Transverse colon (tissue), 4 donors: ENCODE results near the gene ANGPTL2. TPM values are rescaled to one million over a fixed set of nuclear protein-coding genes. Genes with fewer than 3 reads are reported as not detected.

Experiments used
- DNase-seq: peaks from one replicate; pipeline ENCODE4 v3.0.0-alpha.2; 2019
- H3K27ac ChIP-seq, 4 donors: fragments of 200-600 bp; sonication (generic); 2 replicates each; pipeline ENCODE4 v1.5.1; 2016 to 2018; ENCODE audit warnings: inconsistent platforms in 4 of 4
- H3K27me3 ChIP-seq: fragments of 200-600 bp; sonication (generic); 2 replicates; pipeline ENCODE4 v1.5.1; 2017; ENCODE audit warnings: inconsistent platforms
- H3K36me3 ChIP-seq, 4 donors: fragments of 200-600 bp; sonication (generic); 2 replicates each; pipeline ENCODE4 v1.5.1; 2017 to 2019; ENCODE audit warnings: inconsistent platforms in 4 of 4
- H3K4me1 ChIP-seq, 4 donors: fragments of 200-600 bp; sonication (generic); 2 replicates each; pipeline ENCODE4 v1.5.1; 2017 to 2020; ENCODE audit warnings: inconsistent platforms in 4 of 4
- H3K4me3 ChIP-seq, 4 donors: fragments of 200-600 bp; sonication (generic); 1 replicate in 1 of 4; 2 replicates in 3 of 4; pipeline versions ENCODE4 v1.5.1 to v1.6.1; 2017 to 2019; ENCODE audit warnings: inconsistent platforms in 4 of 4
- H3K9me3 ChIP-seq, 2 donors: fragments of 200-600 bp; sonication (generic); 2 replicates each; pipeline ENCODE4 v1.5.1; 2017 to 2019; ENCODE audit warnings: inconsistent platforms in 2 of 2
- EP300 ChIP-seq: sonication (generic); formaldehyde crosslinking; IDR thresholded peaks from one replicate; pipeline ENCODE4 v1.6.1; 2017; ENCODE audit warnings: antibody characterized with exemption, low read depth
- POLR2A ChIP-seq: fragments of 450-650 bp; IDR thresholded peaks from one replicate; pipeline ENCODE4 v1.6.1; 2016; ENCODE audit warnings: antibody characterized with exemption, mild to moderate bottlenecking, moderate library complexity
- POLR2AphosphoS5 ChIP-seq, 3 donors: sonication (generic); formaldehyde crosslinking; IDR thresholded peaks; one replicate each; pipeline ENCODE4 v1.6.1; 2016; ENCODE audit warnings: antibody characterized with exemption in 3 of 3
- WGBS, 2 donors: methylation state at CpG; one replicate each; pipeline ENCODE4 v1.1.5; 2018; ENCODE audit warnings: low coverage in 1 of 2; 5-methylcytosine and 5-hydroxymethylcytosine counted together
- in situ Hi-C, 4 donors: fragments of 200-750 bp; cut with MboI; loops; one replicate each; pipeline versions ENCODE4 v1.15.0 to v1.15.1; 2017; ENCODE audit warnings: low sequenced_read_pairs in 3 of 4, low pct_ligation_motif_present in 1 of 4, low pct_unique_long_range_greater_than_20kb in 1 of 4
- intact Hi-C: fragments of 100-400 bp; cut with DNase I; formaldehyde crosslinking; loops from one replicate; pipeline ENCODE4 v1.15.1; 2023; ENCODE audit warnings: low total_unique reads
- total RNA-seq, 4 donors: library from RNA; depleted of rRNA; stranded (reverse); fragments of >200 nt; gene quantifications; one replicate each; pipeline ENCODE4 v1.1.0, GENCODE V29; 2016
- TF ChIP-seq, protein P1 (sequence below), 5 experiments: fragments of 200-600 bp in 3 of 5; fragments of 450-650 bp in 2 of 5; sonication (generic) in 3 of 5; IDR thresholded peaks; 1 replicate in 2 of 5; 2 replicates in 3 of 5; pipeline ENCODE4 v1.5.1; 2016 to 2017; ENCODE audit warnings: antibody characterized with exemption in 5 of 5, inconsistent platforms in 3 of 5, mild to moderate bottlenecking in 2 of 5, moderate library complexity in 1 of 5

The ANGPTL2 gene
- total RNA-seq, 4 donors from 2014 or later = 11.0 to 30.8 (median 13.1) TPM

DNA sequence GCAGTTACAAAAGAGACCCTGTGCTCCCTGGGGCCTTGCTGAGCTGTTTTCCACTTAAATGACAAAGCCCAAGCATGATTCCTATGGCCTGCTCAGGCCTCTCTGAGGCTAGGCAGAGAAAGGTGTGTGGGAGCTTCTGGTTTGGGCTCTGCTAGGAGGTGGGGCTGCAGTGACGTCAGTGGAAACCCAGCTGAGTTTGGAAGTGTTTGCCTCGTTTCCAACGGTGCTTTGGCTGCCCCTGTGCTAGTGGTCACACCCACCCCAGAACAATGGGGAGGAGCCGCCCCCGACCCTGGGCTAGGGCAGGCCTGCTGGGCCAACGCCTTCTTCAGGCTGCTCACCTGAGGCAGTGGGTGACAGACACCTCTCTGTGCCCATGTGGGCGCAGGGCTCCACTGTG is 10.4 kb downstream of the ANGPTL2 start:
- H3K27ac ChIP-seq = peak overlapping the region; percentile 20 to 66 (median 48)
- DNase-seq = no peak
- H3K36me3 ChIP-seq = no peaks in the 10 kb centered on the region
- no peaks in the 10 kb centered on the region for H3K9me3 ChIP-seq
- no peaks in the 10 kb centered on the region for H3K27me3 ChIP-seq
- WGBS, 2 donors = 38% methylated on average over 4 of the region's 7 CpGs; no CpG with 5 or more reads in 1 of the 2 donors
- intact Hi-C loops = no loop called here
- peaks cover 0 to 27% (median 6%) of the 10 kb centered on the region in 4 donors for H3K4me1 ChIP-seq
- TF ChIP-seq, protein P1, sequence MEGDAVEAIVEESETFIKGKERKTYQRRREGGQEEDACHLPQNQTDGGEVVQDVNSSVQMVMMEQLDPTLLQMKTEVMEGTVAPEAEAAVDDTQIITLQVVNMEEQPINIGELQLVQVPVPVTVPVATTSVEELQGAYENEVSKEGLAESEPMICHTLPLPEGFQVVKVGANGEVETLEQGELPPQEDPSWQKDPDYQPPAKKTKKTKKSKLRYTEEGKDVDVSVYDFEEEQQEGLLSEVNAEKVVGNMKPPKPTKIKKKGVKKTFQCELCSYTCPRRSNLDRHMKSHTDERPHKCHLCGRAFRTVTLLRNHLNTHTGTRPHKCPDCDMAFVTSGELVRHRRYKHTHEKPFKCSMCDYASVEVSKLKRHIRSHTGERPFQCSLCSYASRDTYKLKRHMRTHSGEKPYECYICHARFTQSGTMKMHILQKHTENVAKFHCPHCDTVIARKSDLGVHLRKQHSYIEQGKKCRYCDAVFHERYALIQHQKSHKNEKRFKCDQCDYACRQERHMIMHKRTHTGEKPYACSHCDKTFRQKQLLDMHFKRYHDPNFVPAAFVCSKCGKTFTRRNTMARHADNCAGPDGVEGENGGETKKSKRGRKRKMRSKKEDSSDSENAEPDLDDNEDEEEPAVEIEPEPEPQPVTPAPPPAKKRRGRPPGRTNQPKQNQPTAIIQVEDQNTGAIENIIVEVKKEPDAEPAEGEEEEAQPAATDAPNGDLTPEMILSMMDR (IDR thresholded peaks at IDR 0.05) = no peak
- TF ChIP-seq POLR2A = no peak
- TF ChIP-seq POLR2AphosphoS5 (IDR thresholded peaks at IDR 0.05) = no peak
- no peak for TF ChIP-seq EP300
- in situ Hi-C loops = no loop called here
- H3K4me3 ChIP-seq = no peak overlapping the region

DNA sequence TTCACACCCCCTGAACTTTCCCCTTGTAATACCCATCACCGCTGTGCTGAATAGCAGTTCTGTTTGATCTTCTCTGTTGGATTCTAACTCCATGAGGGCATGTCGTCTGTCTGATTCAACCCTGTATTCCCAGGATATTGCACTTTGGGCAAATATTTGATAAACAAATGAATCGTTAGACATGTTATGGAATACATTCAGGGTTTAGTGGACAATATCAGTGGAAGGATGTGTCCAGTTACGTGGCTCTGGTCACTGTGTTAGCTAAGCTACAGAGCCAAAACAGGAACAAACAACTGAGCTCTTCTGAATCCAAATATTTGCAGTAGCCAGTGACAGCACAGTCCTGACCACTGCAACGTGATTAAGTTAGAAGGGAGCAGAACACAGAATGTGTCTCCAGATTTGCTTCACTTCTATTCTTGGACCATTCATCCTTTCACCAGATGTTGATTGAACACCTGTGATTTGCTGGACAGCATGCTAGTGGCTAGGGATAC is 13.2 kb downstream of the ANGPTL2 start:
- Histone ChIP-seq H3K36me3 (no peaks in the 10 kb centered on the region), H3K27ac (peak overlapping the region; percentile 51 to 78 (median 58)), H3K4me1 (peaks cover 0 to 32% (median 7%) of the 10 kb centered on the region in 4 donors), H3K4me3 (no peak overlapping the region), H3K27me3 (no peaks in the 10 kb centered on the region), H3K9me3 (no peaks in the 10 kb centered on the region)
- no peak for DNase-seq
- WGBS, 2 donors = 57 to 61% methylated on average over 4 to 5 of the region's 5 CpGs
- in situ Hi-C loops (no loop called here), intact Hi-C loops (no loop called here)
- TF ChIP-seq POLR2AphosphoS5 (IDR thresholded peaks at IDR 0.05) (no peak), EP300 (no peak), POLR2A (no peak)
- TF ChIP-seq, protein P1 (IDR thresholded peaks at IDR 0.05) = no peak

DNA sequence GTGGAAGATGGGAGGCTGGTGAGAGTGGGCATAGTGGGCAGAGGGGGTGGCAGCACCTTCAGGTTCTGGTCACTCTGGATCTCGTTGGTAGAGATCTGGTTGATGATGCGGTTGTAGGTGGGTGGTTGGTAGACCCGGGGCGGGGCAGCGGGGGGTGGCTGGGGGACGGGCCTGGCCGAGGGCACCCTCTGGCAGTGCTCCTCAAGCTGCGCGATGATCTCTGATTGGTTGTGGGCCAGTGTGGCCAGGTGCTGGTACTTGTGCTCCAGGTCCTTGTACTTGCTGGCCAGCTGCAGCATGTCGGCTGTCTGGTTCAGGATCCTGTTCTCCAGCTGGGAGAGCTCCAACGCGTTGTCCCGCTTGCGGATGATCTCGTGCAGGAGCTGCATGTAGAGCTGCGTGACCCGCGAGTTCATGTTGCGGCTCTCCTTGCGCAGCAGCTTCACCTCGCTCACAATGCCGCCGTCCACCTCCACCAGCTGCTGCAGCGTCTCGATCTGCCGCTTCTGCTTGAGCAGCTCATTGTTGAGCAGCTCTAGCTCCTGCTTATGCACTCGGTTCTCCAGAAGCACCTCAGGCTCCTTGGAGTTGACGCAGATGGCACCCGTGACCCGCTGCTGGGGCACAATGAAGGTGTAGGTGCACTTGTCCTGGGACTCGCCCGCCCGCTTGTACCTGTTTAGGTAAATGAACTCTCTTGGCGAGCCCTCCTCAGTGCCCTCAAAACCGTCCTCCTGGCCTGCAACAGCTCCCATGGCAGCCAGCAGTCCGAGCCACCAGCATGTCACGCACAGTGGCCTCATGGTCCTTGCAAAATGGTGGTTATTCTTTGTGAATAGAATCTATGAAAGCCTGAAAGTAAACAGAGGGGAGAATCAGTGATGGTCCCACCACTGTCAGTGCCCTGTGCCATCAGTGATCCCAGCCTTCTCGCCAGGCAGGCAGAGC is 14.2 kb downstream of the ANGPTL2 start:
- intact Hi-C loops (no loop called here), in situ Hi-C loops (no loop called here)
- Histone ChIP-seq H3K4me1 (peaks cover 0 to 28% (median 7%) of the 10 kb centered on the region in 4 donors), H3K4me3 (no peak overlapping the region), H3K9me3 (no peaks in the 10 kb centered on the region), H3K36me3 (no peaks in the 10 kb centered on the region), H3K27me3 (no peaks in the 10 kb centered on the region), H3K27ac (peak overlapping the region; percentile 56 to 78 (median 61))
- 88% methylated on average over 37 of the region's 38 CpGs; no CpG with 5 or more reads in 1 of the 2 donors for WGBS, 2 donors
- TF ChIP-seq, protein P1 (IDR thresholded peaks at IDR 0.05) = no peak
- peak; percentile 18 to 48 (median 34) for TF ChIP-seq POLR2AphosphoS5 (IDR thresholded peaks at IDR 0.05)
- TF ChIP-seq EP300 = no peak
- TF ChIP-seq POLR2A = no peak
- DNase-seq = no peak

DNA sequence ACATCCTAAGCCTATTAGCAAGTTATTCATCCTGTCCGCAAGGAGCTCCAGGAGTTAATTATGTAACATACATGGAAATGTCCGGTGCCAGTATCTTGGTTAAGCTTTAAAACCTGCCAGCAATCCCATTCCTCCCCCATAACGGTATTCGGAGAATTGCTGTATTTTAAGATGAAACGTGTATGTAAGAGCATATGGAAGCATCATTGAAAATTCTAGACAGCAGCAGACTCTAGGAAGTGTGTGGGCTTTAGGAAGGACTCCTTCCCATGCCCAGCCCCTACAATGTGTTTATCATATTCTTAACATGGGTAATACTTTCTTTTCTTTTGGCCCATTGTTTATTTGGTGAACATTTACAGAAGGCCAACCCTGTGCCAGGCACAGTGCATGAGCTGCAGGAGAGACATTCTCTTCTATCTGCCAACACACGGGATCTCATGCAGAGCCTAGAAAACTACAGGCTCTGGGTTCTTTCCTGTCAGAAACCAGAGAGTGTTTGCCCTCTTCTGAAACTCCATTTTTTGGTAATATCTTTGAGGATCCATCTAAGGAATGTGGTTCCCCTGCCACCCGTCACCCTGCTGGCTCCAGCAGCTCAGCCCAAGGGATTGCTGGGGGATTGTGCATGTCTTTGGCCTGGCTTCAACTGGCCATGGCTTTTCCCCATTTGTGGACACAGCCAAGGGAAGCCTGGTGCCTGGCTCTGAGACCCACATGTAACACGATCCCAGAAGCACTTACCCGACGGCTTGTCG is 15.1 kb downstream of the ANGPTL2 start:
- in situ Hi-C loops = no loop called here
- whole genome bisulfite sequencing, 2 donors = 70 to 90% methylated on average over 2 to 11 of the region's 11 CpGs
- Histone ChIP-seq H3K9me3 (no peaks in the 10 kb centered on the region), H3K4me3 (no peak overlapping the region), H3K36me3 (no peaks in the 10 kb centered on the region), H3K27me3 (no peaks in the 10 kb centered on the region), H3K4me1 (peaks cover 0 to 20% (median 7%) of the 10 kb centered on the region in 4 donors), H3K27ac (peak overlapping the region; percentile 14 to 78 (median 61))
- TF ChIP-seq, protein P1 (IDR thresholded peaks at IDR 0.05) = no peak
- no peak for TF ChIP-seq EP300
- no peak for TF ChIP-seq POLR2AphosphoS5 (IDR thresholded peaks at IDR 0.05)
- no peak for TF ChIP-seq POLR2A
- intact Hi-C loops = no loop called here
- no peak for DNase-seq
